GM21717 (cell line): ENCODE data around the gene PDE3B.
"Not testable (repeated sequence)": the region's sequence is repeated elsewhere in the genome, so short reads cannot be mapped to it uniquely, and the experiment has no call there.

Experiments used
- ATAC-seq: cut with Tn5 transposase; IDR thresholded peaks from one replicate; pipeline ENCODE4 v1.9.1; 2021; ENCODE audit warnings: mild to moderate bottlenecking, moderate library complexity; ENCODE audit not compliant: unreplicated experiment

The PDE3B gene

DNA sequence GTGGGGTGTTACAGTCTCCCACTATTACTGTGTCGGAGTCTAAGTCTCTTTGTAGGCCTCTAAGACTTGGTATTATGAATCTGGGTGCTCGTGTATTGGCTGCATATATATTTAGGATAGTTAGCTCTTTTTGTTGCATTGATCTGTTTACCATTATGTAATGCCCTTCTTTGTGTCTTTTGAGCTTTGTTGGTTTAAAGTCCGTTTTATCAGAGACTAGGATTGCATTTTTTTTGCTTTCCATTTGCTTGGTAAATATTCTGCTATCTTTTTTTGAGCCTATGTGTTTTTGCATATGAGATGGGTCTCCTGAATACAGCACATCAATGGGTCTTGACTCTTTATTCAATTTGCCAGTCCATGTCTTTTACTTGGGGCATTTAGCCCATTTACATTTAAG, 97.6 kb downstream of the PDE3B start:
- ATAC-seq = no peak

GRCh38 chr11:14742849-14743559, 99.4 kb downstream of the PDE3B start:
- no peak for ATAC-seq

DNA sequence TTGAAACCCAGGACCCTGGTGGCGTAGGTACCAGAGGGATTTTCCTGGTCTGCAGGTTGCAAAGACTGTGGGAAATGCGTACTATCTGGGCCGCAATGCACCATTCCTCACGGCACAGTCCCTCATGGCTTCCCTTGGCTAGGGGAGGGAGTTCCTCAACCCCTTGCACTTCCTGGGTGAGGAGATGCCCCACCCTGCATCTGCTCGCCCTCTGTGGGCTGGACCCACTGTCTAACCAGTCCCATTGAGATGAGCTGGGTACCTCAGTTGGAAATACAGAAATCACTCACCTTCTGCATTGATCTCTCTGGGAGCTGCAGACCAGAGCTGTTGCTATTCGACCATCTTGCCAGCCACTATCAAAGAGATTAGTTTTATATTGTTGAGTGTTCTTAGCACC, 100.1 kb downstream of the PDE3B start:
- ATAC-seq = not testable (repeated sequence)

DNA sequence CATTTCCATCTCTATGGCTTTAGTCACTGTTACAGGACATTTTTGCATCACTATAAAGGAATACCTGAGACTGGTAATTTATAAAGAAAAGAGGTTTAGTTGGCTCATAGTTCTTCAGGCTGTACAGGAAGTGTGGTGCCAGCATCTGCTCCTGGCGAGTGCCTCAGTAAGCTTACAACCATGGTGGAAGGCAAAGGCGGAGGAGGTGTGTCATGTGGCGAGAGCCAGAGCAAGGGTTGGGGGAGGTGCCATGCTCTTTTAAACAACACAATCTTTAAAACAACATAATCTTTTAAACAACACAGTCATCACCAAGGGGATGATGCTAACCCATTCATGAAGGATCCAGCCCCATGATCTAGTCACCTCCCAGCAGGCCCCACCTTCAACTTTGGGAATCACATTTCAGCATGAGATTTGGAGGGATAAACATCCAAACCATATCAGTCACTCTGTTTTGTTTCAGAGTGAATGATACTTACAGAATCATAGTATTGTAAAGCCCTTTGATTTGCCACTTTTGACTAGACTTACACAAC, 103.3 kb downstream of the PDE3B start:
- ATAC-seq = no peak

DNA sequence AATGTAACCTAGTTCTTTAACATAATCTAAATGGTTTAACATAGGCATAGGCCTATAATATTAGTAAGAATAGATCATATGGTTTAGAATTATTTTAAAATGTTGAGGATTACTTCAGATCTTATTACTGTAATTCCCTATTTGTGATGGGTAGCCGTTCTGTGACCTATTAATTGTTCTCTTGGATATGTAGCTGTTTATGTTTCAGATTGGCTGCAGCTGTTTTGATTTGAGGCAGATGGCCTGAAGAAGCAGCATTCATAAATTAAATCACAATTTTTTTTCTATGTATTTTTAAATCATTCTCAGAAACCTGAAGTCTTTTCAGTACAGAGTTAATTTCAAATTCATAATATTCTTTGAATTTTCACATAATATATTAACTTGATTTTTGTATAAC, 104.5 kb downstream of the PDE3B start:
- ATAC-seq = no peak

- no peak for ATAC-seq
These were observed 107.3 kb downstream of the PDE3B start for GRCh38 chr11:14750911-14751310.

- no peak for ATAC-seq
These were observed 108.4 kb downstream of the PDE3B start for GRCh38 chr11:14751975-14752407.

GRCh38 chr11:14755140-14755539, 111.5 kb downstream of the PDE3B start:
- ATAC-seq = no peak

DNA sequence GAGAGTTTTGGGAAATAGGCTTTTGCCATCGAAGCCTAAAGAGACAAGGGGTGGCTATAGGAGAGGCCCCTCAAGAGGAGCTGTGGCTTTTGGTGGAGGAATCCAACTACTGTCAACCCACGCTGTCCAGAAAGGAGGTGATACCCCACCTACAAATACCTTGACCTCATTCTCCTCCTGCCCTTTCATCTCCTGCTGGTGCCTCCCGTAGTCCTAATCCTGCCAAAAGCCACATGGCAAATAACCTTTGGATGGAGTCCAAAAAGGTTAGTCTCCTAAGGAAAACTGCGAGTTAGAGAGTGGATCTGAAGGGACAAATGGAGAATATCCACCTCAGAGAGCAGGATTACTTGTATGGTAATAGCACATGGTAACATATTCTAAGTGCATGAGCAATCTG, 112.7 kb downstream of the PDE3B start:
- ATAC-seq = no peak

GRCh38 chr11:14759300-14760012, 115.9 kb downstream of the PDE3B start:
- ATAC-seq = not testable (repeated sequence)

DNA sequence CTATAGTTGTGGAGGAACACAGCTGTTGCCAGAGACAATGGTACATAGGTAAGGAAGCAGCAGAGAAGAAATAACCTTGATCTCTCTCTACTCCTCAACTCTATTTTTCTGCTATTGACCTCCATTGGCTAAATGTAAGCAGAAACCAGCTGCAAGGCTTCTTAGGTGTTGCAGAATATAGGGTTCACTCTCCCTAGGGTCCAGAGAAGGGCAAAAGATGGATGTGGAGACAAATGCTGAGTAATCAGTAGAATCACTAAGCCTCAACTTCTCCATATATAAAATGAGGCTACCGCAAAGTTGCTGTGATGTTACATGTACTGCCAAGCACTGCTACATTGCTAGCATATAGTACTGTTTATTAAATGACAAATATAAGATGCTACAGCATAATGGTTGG, 120.6 kb downstream of the PDE3B start:
- peak; percentile 23 for ATAC-seq

GRCh38 chr11:14764579-14765527, 121.2 kb downstream of the PDE3B start:
- peak; percentile 88 for ATAC-seq

- no peak for ATAC-seq
These were observed 123.0 kb downstream of the PDE3B start for GRCh38 chr11:14766585-14766984.

DNA sequence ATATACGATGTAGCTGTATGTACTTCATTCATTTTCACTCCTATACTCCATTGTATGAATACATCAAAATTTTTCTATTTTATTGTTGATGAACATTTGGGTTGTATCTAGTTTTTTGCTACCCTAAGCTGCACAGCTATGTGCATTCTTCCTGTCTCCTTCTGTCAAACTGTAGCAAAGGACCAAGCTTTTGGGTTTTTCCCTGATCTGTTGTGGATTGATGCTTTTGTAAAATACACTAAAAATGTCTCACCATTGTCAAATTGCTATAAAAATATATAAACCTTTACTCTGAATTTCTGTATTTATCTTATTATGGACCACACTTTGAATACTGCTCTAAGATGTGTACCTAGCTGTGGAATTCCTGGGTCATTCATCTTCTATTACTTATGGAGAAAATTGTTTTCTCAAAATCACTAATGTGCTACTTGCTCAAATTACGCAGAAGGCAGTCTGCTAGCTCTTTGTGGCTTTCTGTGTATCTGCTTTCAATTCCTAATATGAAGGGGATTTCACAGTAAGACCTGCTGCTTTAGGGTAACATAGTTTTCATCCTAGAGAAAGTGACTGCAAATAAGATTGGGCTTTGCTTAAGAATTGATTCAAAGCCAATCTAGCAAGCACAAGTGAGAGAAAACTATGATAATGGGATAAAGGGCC, 125.1 kb downstream of the PDE3B start:
- ATAC-seq = peak; percentile 65

DNA sequence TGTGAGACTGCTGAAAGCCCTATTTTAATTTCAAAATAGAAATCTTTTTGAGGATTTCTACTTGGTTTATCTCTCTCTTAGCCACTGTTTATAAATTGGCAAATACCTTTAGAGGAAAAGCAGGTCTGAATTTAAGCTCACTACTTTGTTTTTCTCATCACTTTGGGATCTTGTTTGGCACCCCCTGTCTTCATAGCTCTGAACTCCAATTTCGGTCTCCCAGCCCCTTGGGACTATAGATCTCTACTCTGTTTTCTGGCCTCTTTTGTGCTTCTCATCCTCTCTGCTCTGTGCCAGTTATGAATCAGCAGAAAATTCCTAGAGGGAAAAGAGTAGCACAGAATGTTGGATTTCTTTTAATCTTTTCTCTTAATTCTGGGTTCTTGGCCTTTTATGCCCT, 130.2 kb downstream of the PDE3B start:
- no peak for ATAC-seq

DNA sequence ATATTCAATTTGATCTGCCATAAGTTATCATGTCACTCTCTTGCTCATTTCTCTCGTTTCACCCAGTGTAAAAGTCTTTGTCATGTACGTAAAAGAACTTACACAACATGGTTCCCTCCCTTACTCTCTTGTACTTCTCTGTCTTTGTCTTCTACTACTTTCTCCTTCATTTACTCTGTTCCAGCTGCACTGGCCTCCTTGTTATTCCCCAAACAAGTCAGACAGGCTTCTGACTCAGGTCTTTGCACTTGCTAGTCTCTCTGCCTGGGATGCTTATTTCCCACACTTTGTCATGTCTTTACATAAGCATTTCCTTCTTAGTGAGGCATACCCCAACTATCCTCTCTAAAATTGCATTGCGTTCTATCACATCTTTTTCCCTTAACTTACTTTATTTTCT, 131.1 kb downstream of the PDE3B start:
- no peak for ATAC-seq

- ATAC-seq = no peak
These were observed 132.3 kb downstream of the PDE3B start for GRCh38 chr11:14775897-14776296.

DNA sequence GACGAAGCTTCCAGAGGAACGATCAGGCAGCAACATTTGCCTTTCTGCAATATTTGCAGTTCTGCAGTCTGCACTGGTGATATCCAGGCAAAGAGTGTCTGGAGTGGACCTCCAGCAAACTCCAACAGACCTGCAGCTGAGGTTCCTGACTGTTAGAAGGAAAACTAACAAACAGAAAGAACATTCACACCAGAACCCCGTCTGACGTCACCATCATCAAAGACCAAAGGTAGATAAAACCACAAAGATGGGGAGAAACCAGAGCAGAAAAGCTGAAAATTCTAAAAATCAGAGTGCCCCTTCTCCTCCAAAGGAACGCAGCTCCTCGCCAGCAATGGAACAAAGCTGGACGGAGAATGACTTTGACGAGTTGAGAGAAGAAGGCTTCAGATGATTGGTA, 134.9 kb downstream of the PDE3B start:
- not testable (repeated sequence) for ATAC-seq

- ATAC-seq = no peak
These were observed 140.2 kb downstream of the PDE3B start for GRCh38 chr11:14783788-14784187.

DNA sequence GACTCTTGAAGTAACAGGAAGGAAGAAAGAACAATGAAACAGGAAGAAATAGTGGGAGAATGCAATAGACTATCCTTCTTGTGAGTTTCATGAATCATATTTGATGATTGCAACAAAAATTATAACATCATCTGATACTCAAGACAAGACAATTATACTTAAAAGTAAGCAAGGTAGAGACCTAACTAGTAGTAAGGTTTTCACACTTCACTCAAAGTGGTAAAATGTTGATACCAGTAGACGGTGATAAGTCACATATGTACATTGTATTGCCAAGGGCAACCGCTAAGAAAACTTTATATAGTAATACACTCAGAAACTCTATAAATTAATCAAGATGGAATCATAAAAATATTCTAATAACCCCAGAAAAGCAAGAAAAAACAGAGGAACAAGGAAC, 140.6 kb downstream of the PDE3B start:
- no peak for ATAC-seq
